K562 (cell line): ENCODE measurements around the gene HSD11B2. TPM values are rescaled to one million over a fixed set of nuclear protein-coding genes. Genes with fewer than 3 reads are reported as not detected.

Source experiments
- ATAC-seq: fragments of 200-7000 bp; cut with Tn5 transposase; 3 replicates; pipeline ENCODE4 v1.9.1; 2020; ENCODE audit warnings: moderate library complexity
- BruUV-seq: library from RNA; stranded (reverse); fragments of 400-500 nt; replicated peaks from 2 replicates; lab custom pipeline; 2021; lab: Mats Ljungman, UMichigan
- CTCF ChIA-PET: fragments of 300-600 bp; formaldehyde crosslinking; extraction: SDS; loops from one replicate; lab custom pipeline; 2021; ENCODE audit warnings: low intra/inter-chr PET ratio; lab: Yijun Ruan, JAX
- POLR2A ChIA-PET: fragments of 300-600, 350-650 bp; sonication (Branson Sonifier 250); formaldehyde crosslinking; extraction: SDS; loops from one replicate; lab custom pipeline; 2021; ENCODE audit warnings: antibody characterized with exemption, inconsistent platforms; lab: Yijun Ruan, JAX
- DNase-seq, 4 experiments: peaks; one replicate each; pipeline versions ENCODE4 v3.0.0 to v3.0.0-alpha.2; 2011 to 2018; ENCODE audit warnings: low spot score in 3 of 4, mixed read lengths in 3 of 4; ENCODE audit errors: extremely low read depth in 1 of 4
- FAIRE-seq: peaks from 2 replicates; lab custom pipeline; 2011; peaks lifted over from hg19 to GRCh38; lab: Jason Lieb, UNC
- H2AFZ ChIP-seq: 2 replicates; pipeline ENCODE4 v1.6.0; 2011; ENCODE audit warnings: low read depth, low read length, control low read depth, inconsistent platforms
- H3K27ac ChIP-seq: fragments of 200-600 bp; 3 replicates; pipeline ENCODE4 v1.8.0; 2011; ENCODE audit warnings: low read depth, mild to moderate bottlenecking, control low read depth, inconsistent platforms, low read length, moderate library complexity, mixed read lengths; ENCODE audit errors: extremely low read depth
- H3K27me3 ChIP-seq, 2 experiments: fragments of 300-600 bp in 1 of 2; 2 replicates in 1 of 2; 3 replicates in 1 of 2; pipeline versions ENCODE4 v1.6.0 to v1.8.0; 2011; ENCODE audit warnings: inconsistent platforms in 2 of 2, low read length in 2 of 2, mild to moderate bottlenecking in 1 of 2, mixed read lengths in 1 of 2, moderate library complexity in 1 of 2; ENCODE audit not compliant: control insufficient read depth in 2 of 2, insufficient read depth in 2 of 2
- H3K36me3 ChIP-seq: fragments of 300-600 bp; 3 replicates; pipeline ENCODE4 v1.8.0; 2011; ENCODE audit warnings: mild to moderate bottlenecking, low read length, inconsistent platforms; ENCODE audit not compliant: control insufficient read depth, insufficient read depth
- H3K4me1 ChIP-seq, 2 experiments: fragments of 200-600 bp in 1 of 2; replicated peaks in 1 of 2; 2 replicates in 1 of 2; 3 replicates in 1 of 2; pipeline versions ENCODE4 v1.5.1 to v1.8.0; 2011; ENCODE audit warnings: inconsistent platforms in 2 of 2, low read length in 2 of 2, mild to moderate bottlenecking in 1 of 2, mixed read lengths in 1 of 2, moderate library complexity in 1 of 2; ENCODE audit not compliant: control insufficient read depth in 2 of 2, insufficient read depth in 2 of 2
- H3K4me2 ChIP-seq: 2 replicates; pipeline ENCODE4 v1.6.1; 2011; ENCODE audit warnings: low read length, control low read depth, inconsistent platforms, mixed read lengths; ENCODE audit not compliant: insufficient read depth
- H3K4me3 ChIP-seq: fragments of 200-600 bp; sonication (generic), shearing (Covaris generic); 2 replicates; pipeline ENCODE4 v1.5.1; 2016; ENCODE audit warnings: control low read depth, inconsistent platforms
- H3K79me2 ChIP-seq: fragments of 200-600 bp; 3 replicates; pipeline ENCODE4 v1.8.0; 2011; ENCODE audit warnings: low read length, inconsistent platforms; ENCODE audit not compliant: control insufficient read depth, insufficient read depth
- H3K9ac ChIP-seq, 2 experiments: 2 replicates each; pipeline versions ENCODE4 v1.6.0 to v1.6.1; 2011; ENCODE audit warnings: low read depth in 2 of 2, low read length in 2 of 2, control low read depth in 1 of 2, inconsistent platforms in 1 of 2, mild to moderate bottlenecking in 1 of 2, mixed read lengths in 1 of 2; ENCODE audit not compliant: insufficient read depth in 1 of 2
- H3K9me1 ChIP-seq: one replicate; pipeline ENCODE4 v1.6.0; 2011; ENCODE audit warnings: inconsistent platforms, mild to moderate bottlenecking, low read length, moderate library complexity; ENCODE audit not compliant: control insufficient read depth, insufficient read depth
- H3K9me3 ChIP-seq: replicated peaks from 2 replicates; pipeline ENCODE4 v1.5.1; 2011; ENCODE audit warnings: low read depth, low read length, inconsistent platforms; ENCODE audit not compliant: control insufficient read depth, insufficient read depth
- H4K20me1 ChIP-seq: replicated peaks from 2 replicates; pipeline ENCODE4 v1.6.1; 2011; ENCODE audit warnings: low read length, inconsistent platforms, mixed read lengths; ENCODE audit not compliant: control insufficient read depth, insufficient read depth
- DIDO1 ChIP-seq: fragments of 450-650 bp; IDR thresholded peaks from 2 replicates; pipeline ENCODE4 v1.6.1; 2016; ENCODE audit warnings: low read depth, missing biosample characterization, missing genetic modification characterization
- KDM2B ChIP-seq: fragments of 250-450 bp; sonication (Bioruptor Pico); IDR thresholded peaks from 2 replicates; pipeline ENCODE4 v1.8.0; 2021; ENCODE audit warnings: mild to moderate bottlenecking, moderate library complexity
- MCM5 ChIP-seq: fragments of 450-650 bp; IDR thresholded peaks from 2 replicates; pipeline ENCODE4 v1.6.1; 2016; ENCODE audit warnings: low read depth
- MTA3 ChIP-seq: fragments of 450-650 bp; formaldehyde crosslinking; IDR thresholded peaks from 2 replicates; pipeline ENCODE4 v1.6.1; 2017; ENCODE audit warnings: mild to moderate bottlenecking, borderline replicate concordance
- NFIC ChIP-seq: fragments of 450-650 bp; IDR thresholded peaks from 2 replicates; pipeline ENCODE4 v1.6.1; 2017; ENCODE audit warnings: mild to moderate bottlenecking, inconsistent platforms
- NRF1 ChIP-seq, 2 experiments: fragments of 450-650 bp; IDR thresholded peaks in 1 of 2; conservative IDR thresholded peaks in 1 of 2; 2 replicates each; pipeline ENCODE4 v1.6.1; 2014; ENCODE audit warnings: mild to moderate bottlenecking in 2 of 2
- POU5F1 ChIP-seq: fragments of 150-350 bp; IDR thresholded peaks from 2 replicates; pipeline ENCODE4 v1.6.1; 2014; ENCODE audit warnings: borderline replicate concordance, low read length, low read depth, mild to moderate bottlenecking; ENCODE audit not compliant: partially characterized antibody
- RUNX1 ChIP-seq: sonication (generic); IDR thresholded peaks from 2 replicates; pipeline ENCODE4 v1.6.1; 2016; ENCODE audit warnings: antibody characterized with exemption, low read depth
- U2AF2 ChIP-seq: fragments of 200-400 bp; formaldehyde crosslinking; optimal IDR thresholded peaks from 2 replicates; pipeline ENCODE3; 2017; ENCODE audit warnings: low read depth, mild to moderate bottlenecking, low read length
- ZC3H11A ChIP-seq: IDR thresholded peaks from 2 replicates; pipeline ENCODE4 v1.6.1; 2012; ENCODE audit warnings: low read depth, low read length, improper control_type of control experiment
- ZKSCAN1 ChIP-seq: fragments of 150-350 bp; IDR thresholded peaks from 2 replicates; pipeline ENCODE4 v1.6.1; 2016; ENCODE audit warnings: low read depth, low read length
- ZNF143 ChIP-seq: sonication (generic); formaldehyde crosslinking; IDR thresholded peaks from 2 replicates; pipeline ENCODE4 v1.9.0; 2022; ENCODE audit warnings: mild to moderate bottlenecking, missing genetic modification reagents
- ZNF274 ChIP-seq: IDR thresholded peaks from 2 replicates; pipeline ENCODE4 v1.6.1; 2011; ENCODE audit warnings: low read depth, mild to moderate bottlenecking, low read length, moderate library complexity, borderline replicate concordance
- ZNF695 ChIP-seq: fragments of 450-650 bp; formaldehyde crosslinking; IDR thresholded peaks from 2 replicates; pipeline ENCODE4 v1.4.0; 2020; ENCODE audit warnings: mild to moderate bottlenecking, moderate library complexity
- WGBS: fragments of 100-300 bp; shearing (Covaris generic); methylation state at CpG from one replicate; pipeline ENCODE4 v1.1.6; 2016; ENCODE audit warnings: low coverage, mixed read lengths; ENCODE audit not compliant: insufficient coverage; ENCODE audit errors: missing lambda C conversion rate; 5-methylcytosine and 5-hydroxymethylcytosine counted together
- in situ Hi-C: fragments of 300-500 bp; cut with MboI; formaldehyde crosslinking; loops from 4 replicates; pipeline ENCODE4 v1.15.0; 2018; ENCODE audit warnings: inconsistent platforms, mixed read lengths
- intact Hi-C: fragments of 100-400 bp; cut with micrococcal nuclease; formaldehyde crosslinking; loops from 2 replicates; pipeline ENCODE4 v1.14.2; 2022
- polyA plus RNA-seq, 8 experiments: library from polyadenylated mRNA; depleted of rRNA in 4 of 8; stranded (reverse) in 5 of 8; unstranded in 3 of 8; fragments of >200 nt; fragmentation: Nextera tagmentation in 2 of 8; fragmentation: Illumina TruSeq in 1 of 8; extraction: Ambion mirVana in 2 of 8; extraction: Trizol in 1 of 8; gene quantifications; 2 replicates each; pipeline versions ENCODE4 v1.2.1 to v1.2.3, GENCODE V29; 2011 to 2014; ENCODE audit warnings: inconsistent platforms in 1 of 8, missing spikeins in 1 of 8
- total RNA-seq, 7 experiments: library from RNA; depleted of rRNA in 6 of 7; stranded (reverse); fragments of >200 nt in 6 of 7; fragmentation: Illumina TruSeq in 2 of 7; extraction: Trizol in 2 of 7; gene quantifications; 2 replicates each; pipeline versions ENCODE4 v1.2.1 to v1.2.3, GENCODE V29; 2011 to 2021; ENCODE audit warnings: low replicate concordance in 1 of 7
- TF ChIP-seq, protein P1 (sequence below): fragments of 250-450 bp; sonication (Bioruptor Pico); IDR thresholded peaks from 2 replicates; pipeline ENCODE4 v1.5.0; 2021; ENCODE audit warnings: mild to moderate bottlenecking, moderate library complexity
- TF ChIP-seq, protein P2 (sequence below): fragments of 450-650 bp; formaldehyde crosslinking; IDR thresholded peaks from 2 replicates; pipeline ENCODE4 v1.4.0; 2020; ENCODE audit warnings: mild to moderate bottlenecking, mixed read lengths
- TF ChIP-seq, protein P3 (sequence below): sonication (generic); formaldehyde crosslinking; IDR thresholded peaks from 2 replicates; pipeline ENCODE4 v1.8.0; 2022; ENCODE audit warnings: missing genetic modification reagents, mild to moderate bottlenecking, moderate library complexity, borderline replicate concordance

Gene HSD11B2
- total and polyA plus RNA-seq, 9 of the 15 experiments (the other 6 are each of a cell fraction or from before 2014, with no cell fraction given) = 0.08 to 2.0 (median 0.79) TPM

DNA sequence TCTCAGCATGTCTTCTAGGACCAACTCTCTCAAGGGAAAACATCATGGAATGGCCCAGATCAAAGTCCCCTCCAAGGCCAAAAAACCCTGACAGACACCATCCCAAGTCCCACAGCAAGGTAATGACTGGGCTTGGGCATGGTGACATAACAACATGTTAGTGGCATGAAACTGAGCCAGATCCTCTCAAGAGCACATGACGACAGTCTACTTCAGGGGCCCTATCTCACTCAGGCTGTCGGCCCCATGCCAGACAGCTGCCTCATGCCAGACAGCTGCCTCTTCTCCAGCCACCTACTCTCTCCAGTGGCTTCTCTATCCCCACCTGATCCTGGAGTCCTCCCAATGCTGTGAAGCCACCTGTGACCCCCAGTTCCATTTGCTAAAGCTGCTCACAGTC is 18.4 kb downstream of the HSD11B2 start (continued):
- TF ChIP-seq POU5F1 (no peak), ZNF695 (CRISPR knock-in tag) (no peak), ZNF143 (CRISPR knock-in tag) (no peak), RUNX1 (no peak)
- TF ChIP-seq, protein P1, sequence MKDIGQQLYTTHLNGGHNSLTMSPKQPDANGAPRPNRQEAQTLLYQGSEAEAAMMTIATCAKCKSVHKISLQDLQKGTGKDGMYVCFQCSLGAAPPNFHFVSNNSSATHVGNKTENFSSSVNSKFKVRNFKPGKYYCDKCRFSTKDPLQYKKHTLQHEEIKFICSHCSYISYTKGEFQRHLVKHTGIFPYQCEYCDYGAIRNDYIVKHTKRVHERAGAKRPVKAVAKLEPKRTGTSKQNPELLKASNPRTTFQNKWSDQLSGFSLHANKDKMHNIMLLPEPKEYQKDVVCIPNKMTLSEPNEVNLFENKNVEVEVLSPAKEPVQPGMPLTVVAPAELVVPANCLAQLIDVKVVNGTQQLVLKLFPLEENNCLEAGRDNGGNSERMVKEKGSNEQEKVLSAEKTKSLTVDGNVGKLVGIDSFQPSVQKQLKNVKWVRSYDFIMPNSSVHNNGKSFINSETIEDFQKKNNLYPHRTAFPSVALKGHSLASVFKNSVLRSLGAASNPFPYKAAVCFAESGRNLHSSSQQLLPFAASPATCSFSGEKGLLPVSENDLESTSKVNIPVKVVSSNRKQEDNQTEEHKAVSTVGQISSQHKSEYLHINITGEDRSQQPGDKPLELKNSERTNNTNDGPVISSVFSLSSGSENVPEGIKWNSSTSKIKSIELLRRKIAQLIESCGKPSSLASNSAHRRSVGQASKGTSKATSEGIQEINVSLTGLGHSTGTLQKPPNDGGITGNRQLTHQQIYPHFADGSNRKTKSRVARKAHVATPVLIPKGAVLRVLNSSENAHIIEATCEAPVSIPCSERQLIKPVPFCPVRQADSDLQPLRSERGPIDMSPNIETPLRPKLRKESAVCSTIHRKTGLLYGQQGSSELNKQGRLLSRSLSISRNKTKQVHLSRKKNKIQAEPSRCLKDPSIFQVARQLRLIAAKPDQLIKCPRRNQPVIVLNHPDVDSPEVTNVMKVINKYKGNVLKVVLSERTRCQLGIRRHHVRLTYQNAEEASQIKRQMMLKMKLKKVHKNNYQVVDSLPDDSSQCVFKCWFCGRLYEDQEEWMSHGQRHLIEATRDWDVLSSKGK (CRISPR knock-in tag) = no peak

DNA sequence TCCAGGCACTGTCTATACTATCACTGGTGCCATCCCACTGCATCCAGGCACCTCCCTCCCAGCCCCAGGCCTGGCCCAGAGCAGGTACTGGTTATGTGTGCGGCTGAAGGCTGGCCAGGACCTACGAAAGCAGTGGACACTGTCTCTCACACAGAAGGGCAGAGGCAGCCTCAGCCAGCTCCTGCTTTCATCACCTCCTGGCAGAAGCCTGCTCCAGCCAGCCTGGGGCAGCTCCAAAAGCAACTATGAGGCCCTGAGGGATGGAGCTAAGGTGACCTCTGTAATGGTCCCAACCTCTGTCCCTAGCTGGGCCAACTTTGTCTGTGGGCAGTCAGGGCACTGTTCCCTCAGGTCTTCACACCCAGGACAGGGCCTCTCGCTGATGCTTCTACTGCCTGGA is 18.8 kb downstream of the HSD11B2 start:
- no peak for ATAC-seq
- DNase-seq = no peak
- no peaks in the 10 kb centered on the region for H3K27me3 ChIP-seq
- H3K4me3 ChIP-seq = no peak overlapping the region
- H3K4me2 ChIP-seq = no peak overlapping the region
- peaks cover 2% of the 10 kb centered on the region for H3K9me1 ChIP-seq
- ChIA-PET POLR2A (interaction anchor here (0.5 to 1.3 kb wide), 4 partner anchors 10 to 46 kb away, joined by 3 to 4 read pairs (median 3); no protein-coding TSS in a partner anchor), CTCF (no interaction called here)
- H3K36me3 ChIP-seq = peaks cover 74% of the 10 kb centered on the region; the same call in 2 of the 3 replicates
- H3K9me3 ChIP-seq = no peaks in the 10 kb centered on the region
- peaks cover 15% of the 10 kb centered on the region for H4K20me1 ChIP-seq
- WGBS = 93% methylated on average over 3 of the region's 3 CpGs
- no peaks in the 10 kb centered on the region for H3K79me2 ChIP-seq
- H3K27ac ChIP-seq = no peak overlapping the region
- peaks cover 0 to 26% of the 10 kb centered on the region in 2 experiments; a peak in 2 of 5 replicates for H3K4me1 ChIP-seq
- no peak for FAIRE-seq
- in situ Hi-C loops = no loop called here
- H2AFZ ChIP-seq = no peak overlapping the region
- BruUV-seq = no TSS peak
- peak overlapping the region in 1 of 2 experiments; percentile 74; a peak in 2 of 4 replicates for H3K9ac ChIP-seq
- intact Hi-C loops = no loop called here
- no peak for TF ChIP-seq NFIC
- TF ChIP-seq DIDO1 (tag) = no peak
- no peak for TF ChIP-seq ZKSCAN1
- no peak for TF ChIP-seq ZNF143 (CRISPR knock-in tag)
- TF ChIP-seq U2AF2 = no peak
- TF ChIP-seq ZNF274 = no peak
- no peak for TF ChIP-seq MTA3
- TF ChIP-seq, protein P2, sequence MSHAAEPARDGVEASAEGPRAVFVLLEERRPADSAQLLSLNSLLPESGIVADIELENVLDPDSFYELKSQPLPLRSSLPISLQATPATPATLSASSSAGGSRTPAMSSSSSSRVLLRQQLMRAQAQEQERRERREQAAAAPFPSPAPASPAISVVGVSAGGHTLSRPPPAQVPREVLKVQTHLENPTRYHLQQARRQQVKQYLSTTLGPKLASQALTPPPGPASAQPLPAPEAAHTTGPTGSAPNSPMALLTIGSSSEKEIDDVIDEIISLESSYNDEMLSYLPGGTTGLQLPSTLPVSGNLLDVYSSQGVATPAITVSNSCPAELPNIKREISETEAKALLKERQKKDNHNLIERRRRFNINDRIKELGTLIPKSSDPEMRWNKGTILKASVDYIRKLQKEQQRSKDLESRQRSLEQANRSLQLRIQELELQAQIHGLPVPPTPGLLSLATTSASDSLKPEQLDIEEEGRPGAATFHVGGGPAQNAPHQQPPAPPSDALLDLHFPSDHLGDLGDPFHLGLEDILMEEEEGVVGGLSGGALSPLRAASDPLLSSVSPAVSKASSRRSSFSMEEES (CRISPR knock-in tag) = no peak
- TF ChIP-seq KDM2B (CRISPR knock-in tag) = no peak
- no peak for TF ChIP-seq NRF1 (conservative IDR thresholded peaks at IDR 0.05 in 1 of 2, IDR thresholded peaks at IDR 0.05 in 1 of 2)
- TF ChIP-seq, protein P3, sequence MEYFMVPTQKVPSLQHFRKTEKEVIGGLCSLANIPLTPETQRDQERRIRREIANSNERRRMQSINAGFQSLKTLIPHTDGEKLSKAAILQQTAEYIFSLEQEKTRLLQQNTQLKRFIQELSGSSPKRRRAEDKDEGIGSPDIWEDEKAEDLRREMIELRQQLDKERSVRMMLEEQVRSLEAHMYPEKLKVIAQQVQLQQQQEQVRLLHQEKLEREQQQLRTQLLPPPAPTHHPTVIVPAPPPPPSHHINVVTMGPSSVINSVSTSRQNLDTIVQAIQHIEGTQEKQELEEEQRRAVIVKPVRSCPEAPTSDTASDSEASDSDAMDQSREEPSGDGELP (CRISPR knock-in tag) = no peak
- TF ChIP-seq MCM5 = no peak
- no peak for TF ChIP-seq ZC3H11A
